OCI-LY1 (cell line): Measurements from ENCODE around the gene GPR18.

Experiments used
- H2AFZ ChIP-seq: fragments of 200-600 bp; sonication (generic), shearing (Covaris generic); 2 replicates; pipeline ENCODE4 v1.6.0; 2014; ENCODE audit warnings: antibody characterized with exemption, mild to moderate bottlenecking, low read length
- H3F3A ChIP-seq: fragments of 200-600 bp; sonication (generic), shearing (Covaris generic); 2 replicates; pipeline ENCODE4 v1.6.0; 2014; ENCODE audit warnings: mild to moderate bottlenecking, antibody characterized with exemption, low read length, moderate library complexity; ENCODE audit not compliant: insufficient read depth
- H3K27ac ChIP-seq: fragments of 200-600 bp; sonication (generic); 2 replicates; pipeline ENCODE4 v1.5.1; 2014; ENCODE audit warnings: low read length, mixed run types, mild to moderate bottlenecking, low read depth; ENCODE audit not compliant: poor library complexity, severe bottlenecking
- H3K27me3 ChIP-seq: fragments of 200-600 bp; sonication (generic); 2 replicates; pipeline ENCODE4 v1.6.0; 2014; ENCODE audit warnings: antibody characterized with exemption, mild to moderate bottlenecking, low read length, moderate library complexity; ENCODE audit not compliant: insufficient read depth
- H3K36me3 ChIP-seq: fragments of 200-600 bp; sonication (generic); 2 replicates; pipeline ENCODE4 v1.6.1; 2014; ENCODE audit warnings: mild to moderate bottlenecking, antibody characterized with exemption, low read length, moderate library complexity, mixed read lengths; ENCODE audit not compliant: insufficient read depth
- H3K4me1 ChIP-seq: fragments of 200-600 bp; sonication (generic); 2 replicates; pipeline ENCODE4 v1.5.1; 2014; ENCODE audit warnings: mild to moderate bottlenecking, low read length, moderate library complexity; ENCODE audit not compliant: insufficient read depth, severe bottlenecking
- H3K4me2 ChIP-seq: fragments of 200-600 bp; sonication (generic), shearing (Covaris generic); 2 replicates; pipeline ENCODE4 v1.6.1; 2014; ENCODE audit warnings: low read length
- H3K4me3 ChIP-seq: fragments of 200-600 bp; sonication (generic); 2 replicates; pipeline ENCODE4 v1.5.1; 2014; ENCODE audit warnings: low read length, low read depth, mild to moderate bottlenecking, mixed read lengths; ENCODE audit not compliant: poor library complexity, severe bottlenecking
- H3K79me2 ChIP-seq: fragments of 200-600 bp; shearing (Covaris generic); 2 replicates; pipeline ENCODE4 v1.6.1; 2016; ENCODE audit warnings: mixed run types, low read length, mixed read lengths; ENCODE audit not compliant: insufficient read depth
- H3K9ac ChIP-seq: fragments of 200-600 bp; sonication (generic), shearing (Covaris generic); 2 replicates; pipeline ENCODE4 v1.6.1; 2014; ENCODE audit warnings: mild to moderate bottlenecking, low read length, mixed read lengths
- H3K9me2 ChIP-seq: fragments of 200-600 bp; sonication (generic), shearing (Covaris generic); 2 replicates; pipeline ENCODE4 v1.6.1; 2014; ENCODE audit warnings: low read depth, mild to moderate bottlenecking, low read length, mixed read lengths
- H3K9me3 ChIP-seq: fragments of 200-600 bp; shearing (Covaris generic); 2 replicates; pipeline ENCODE4 v1.6.1; 2014; ENCODE audit warnings: low read length, mixed read lengths
- H4K20me1 ChIP-seq: fragments of 200-600 bp; sonication (generic), shearing (Covaris generic); 2 replicates; pipeline ENCODE4 v1.6.0; 2016; ENCODE audit warnings: mild to moderate bottlenecking, low read length; ENCODE audit not compliant: insufficient read depth
- EZH2 ChIP-seq: fragments of 200-600 bp; sonication (generic), shearing (Covaris generic); IDR thresholded peaks from 2 replicates; pipeline ENCODE4 v1.8.0; 2017; ENCODE audit warnings: borderline replicate concordance, mixed run types, mild to moderate bottlenecking, antibody characterized with exemption, low read length, moderate library complexity, mixed read lengths
- TF ChIP-seq, protein P1 (sequence below): fragments of 200-600 bp; sonication (generic), shearing (Covaris generic); IDR thresholded peaks from 2 replicates; pipeline ENCODE4 v1.5.1; 2017; ENCODE audit warnings: mild to moderate bottlenecking, antibody characterized with exemption, low read length, moderate library complexity, mixed read lengths

GPR18 gene

DNA sequence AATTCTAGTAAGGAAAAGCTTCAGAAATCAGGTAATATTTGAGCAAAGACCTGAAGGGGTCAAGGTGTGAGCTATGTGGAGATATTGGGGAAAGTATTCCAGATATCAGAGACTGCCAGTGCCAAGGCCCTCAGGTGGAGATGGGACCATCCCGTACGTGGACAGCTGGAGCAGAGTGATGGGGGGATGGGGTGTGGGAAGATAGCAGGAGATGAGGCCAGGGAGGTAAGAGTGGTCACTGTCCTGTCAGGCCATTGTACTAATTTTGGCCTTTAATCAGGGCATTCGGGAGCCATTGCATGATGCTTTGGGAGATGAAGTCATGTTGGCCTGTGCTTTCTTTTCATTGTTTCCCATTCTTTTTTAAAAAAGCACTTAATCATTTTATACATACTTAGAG, 13.1 kb upstream of the GPR18 start:
- Histone ChIP-seq H3K9me2 (no peaks in the 10 kb centered on the region), H3K4me3 (no peak overlapping the region), H4K20me1 (no peaks in the 10 kb centered on the region), H2AFZ (no peak overlapping the region), H3K36me3 (peaks cover 12% of the 10 kb centered on the region; the same call in 1 of the 2 replicates), H3K27me3 (no peaks in the 10 kb centered on the region), H3K79me2 (no peaks in the 10 kb centered on the region), H3K4me1 (peaks cover 23% of the 10 kb centered on the region), H3F3A (no peaks in the 10 kb centered on the region), H3K27ac (peak overlapping the region; percentile 23), H3K4me2 (no peak overlapping the region), H3K9me3 (no peaks in the 10 kb centered on the region), H3K9ac (no peak overlapping the region)
- no peak for TF ChIP-seq EZH2
- TF ChIP-seq, protein P1, sequence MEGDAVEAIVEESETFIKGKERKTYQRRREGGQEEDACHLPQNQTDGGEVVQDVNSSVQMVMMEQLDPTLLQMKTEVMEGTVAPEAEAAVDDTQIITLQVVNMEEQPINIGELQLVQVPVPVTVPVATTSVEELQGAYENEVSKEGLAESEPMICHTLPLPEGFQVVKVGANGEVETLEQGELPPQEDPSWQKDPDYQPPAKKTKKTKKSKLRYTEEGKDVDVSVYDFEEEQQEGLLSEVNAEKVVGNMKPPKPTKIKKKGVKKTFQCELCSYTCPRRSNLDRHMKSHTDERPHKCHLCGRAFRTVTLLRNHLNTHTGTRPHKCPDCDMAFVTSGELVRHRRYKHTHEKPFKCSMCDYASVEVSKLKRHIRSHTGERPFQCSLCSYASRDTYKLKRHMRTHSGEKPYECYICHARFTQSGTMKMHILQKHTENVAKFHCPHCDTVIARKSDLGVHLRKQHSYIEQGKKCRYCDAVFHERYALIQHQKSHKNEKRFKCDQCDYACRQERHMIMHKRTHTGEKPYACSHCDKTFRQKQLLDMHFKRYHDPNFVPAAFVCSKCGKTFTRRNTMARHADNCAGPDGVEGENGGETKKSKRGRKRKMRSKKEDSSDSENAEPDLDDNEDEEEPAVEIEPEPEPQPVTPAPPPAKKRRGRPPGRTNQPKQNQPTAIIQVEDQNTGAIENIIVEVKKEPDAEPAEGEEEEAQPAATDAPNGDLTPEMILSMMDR = no peak

DNA sequence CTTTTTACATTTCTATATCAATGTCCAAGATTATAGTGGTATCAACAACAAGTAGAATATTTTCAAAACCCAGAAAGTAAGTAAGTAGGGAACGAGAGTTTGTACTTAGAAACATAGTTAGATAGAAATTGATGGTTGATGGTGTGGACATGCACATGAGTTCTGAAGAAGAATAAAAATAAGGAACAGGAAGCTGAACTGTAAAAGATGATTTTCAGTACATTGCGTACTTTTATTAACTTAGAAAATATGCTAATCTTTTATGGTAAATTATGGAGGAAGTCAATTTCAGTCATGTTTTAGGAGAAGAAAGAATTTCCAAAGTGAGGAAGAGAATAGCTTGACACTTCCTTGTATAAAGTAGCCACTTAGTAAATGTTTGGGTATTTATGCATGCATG, 12.3 kb upstream of the GPR18 start:
- no peaks in the 10 kb centered on the region for H4K20me1 ChIP-seq
- H3K79me2 ChIP-seq = no peaks in the 10 kb centered on the region
- no peaks in the 10 kb centered on the region for H3K27me3 ChIP-seq
- H3K4me3 ChIP-seq = no peak overlapping the region
- H2AFZ ChIP-seq = no peak overlapping the region
- peaks cover 23% of the 10 kb centered on the region for H3K4me1 ChIP-seq
- H3K4me2 ChIP-seq = peak overlapping the region; percentile 23; the same call in 1 of the 2 replicates
- H3K9me2 ChIP-seq = no peaks in the 10 kb centered on the region
- peak overlapping the region; percentile 23 for H3K27ac ChIP-seq
- no peaks in the 10 kb centered on the region for H3K9me3 ChIP-seq
- H3F3A ChIP-seq = no peaks in the 10 kb centered on the region
- H3K36me3 ChIP-seq = peaks cover 12% of the 10 kb centered on the region; the same call in 1 of the 2 replicates
- TF ChIP-seq, protein P1 = no peak
- TF ChIP-seq EZH2 = no peak
- H3K9ac ChIP-seq = peak overlapping the region; percentile 9; the same call in 1 of the 2 replicates

DNA sequence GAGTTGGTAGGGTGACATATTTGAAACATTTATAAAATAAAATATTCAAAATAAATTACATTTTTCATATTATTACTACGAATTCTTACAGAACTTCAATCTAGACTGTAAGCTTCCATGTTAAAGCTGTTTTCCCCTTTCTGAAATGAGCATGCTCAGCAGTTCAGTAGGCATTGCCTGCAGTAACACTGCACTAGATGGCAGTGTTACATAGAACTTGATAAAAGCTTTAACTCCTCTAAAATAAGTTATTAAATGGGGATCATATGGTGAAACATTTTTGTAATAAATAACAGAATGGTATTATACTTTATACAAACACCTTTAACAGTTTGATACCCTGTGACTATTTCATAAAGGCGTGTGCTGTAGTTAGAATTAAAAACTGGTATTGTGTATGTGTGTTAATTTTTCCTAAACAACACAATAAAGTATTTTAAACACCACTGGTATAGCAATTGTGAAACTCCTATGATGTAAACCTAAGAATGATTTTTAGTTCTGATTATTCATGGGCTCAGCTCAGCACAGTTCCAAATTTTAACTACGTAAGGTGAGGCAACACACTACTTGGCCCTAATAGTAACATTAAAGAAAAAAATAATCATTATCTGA, 11.6 kb upstream of the GPR18 start:
- Histone ChIP-seq H3K4me2 (peak overlapping the region; percentile 23; the same call in 1 of the 2 replicates), H3K27ac (peak overlapping the region; percentile 23), H3K36me3 (peaks cover 12% of the 10 kb centered on the region; the same call in 1 of the 2 replicates), H4K20me1 (no peaks in the 10 kb centered on the region), H3K9me3 (no peaks in the 10 kb centered on the region), H3K4me3 (no peak overlapping the region), H3K79me2 (no peaks in the 10 kb centered on the region), H3F3A (peaks cover 4% of the 10 kb centered on the region; the same call in 1 of the 2 replicates), H3K4me1 (peaks cover 23% of the 10 kb centered on the region), H3K27me3 (no peaks in the 10 kb centered on the region), H2AFZ (no peak overlapping the region), H3K9me2 (no peaks in the 10 kb centered on the region), H3K9ac (peak overlapping the region; percentile 9; the same call in 1 of the 2 replicates)
- TF ChIP-seq, protein P1 = peak; percentile 98
- TF ChIP-seq EZH2 = no peak
